HG02610 (cell line): ENCODE measurements around the gene FOXF1.

Experiments
- ATAC-seq: cut with Tn5 transposase; IDR thresholded peaks from one replicate; pipeline ENCODE4 v1.9.1; 2021; ENCODE audit warnings: mild to moderate bottlenecking, moderate library complexity; ENCODE audit not compliant: unreplicated experiment

Gene FOXF1

GRCh38 chr16:86503830-86504229 is 6.5 kb upstream of the FOXF1 start:
- ATAC-seq, result no peak

- no peak for ATAC-seq
These were observed 5.8 kb upstream of the FOXF1 start for GRCh38 chr16:86504315-86505184.

GRCh38 chr16:86505185-86505898 is 5.0 kb upstream of the FOXF1 start:
- ATAC-seq, result no peak

GRCh38 chr16:86505899-86506864 is 4.1 kb upstream of the FOXF1 start:
- ATAC-seq, result no peak

GRCh38 chr16:86507173-86508027 is 2.9 kb upstream of the FOXF1 start:
- ATAC-seq, result no peak

- no peak for ATAC-seq
These were observed 2.0 kb upstream of the FOXF1 start for GRCh38 chr16:86508028-86508946.

GRCh38 chr16:86508947-86509758 is 1.2 kb upstream of the FOXF1 start:
- no peak for ATAC-seq

GRCh38 chr16:86509759-86510464 is 415 bp upstream of the FOXF1 start:
- ATAC-seq, result no peak

GRCh38 chr16:86511317-86512161 is 1.2 kb downstream of the FOXF1 start:
- ATAC-seq, result no peak

- no peak for ATAC-seq
These were observed 2.1 kb downstream of the FOXF1 start for GRCh38 chr16:86512301-86512859.

- no peak for ATAC-seq
These were observed 2.6 kb downstream of the FOXF1 start for GRCh38 chr16:86512860-86513470.

GRCh38 chr16:86513471-86514277 is 3.3 kb downstream of the FOXF1 start:
- ATAC-seq, result no peak

- ATAC-seq, result no peak
These were observed 4.4 kb downstream of the FOXF1 start for GRCh38 chr16:86514481-86515376.

GRCh38 chr16:86515413-86515776 is 5.1 kb downstream of the FOXF1 start:
- ATAC-seq, result no peak
